ENCODE measurements around the gene GPC5.
A peak's percentile ranks its signal among the peaks of the same experiment; 100 is the strongest.

The GPC5 gene

GRCh38 chr13:92781965-92782690 lies 1383.7 kb downstream of the GPC5 start:
- Histone ChIP-seq H3K9me3 (ENCODE audit: control insufficient read depth, insufficient read depth, low read depth, low read length) (no peaks in the 10 kb centered on the region), H3K4me3 (ENCODE audit: low read depth, low read length) (no peak overlapping the region), H3K27ac (ENCODE audit: extremely low read depth, low read depth, low read length) (no peak overlapping the region), H3K4me1 (ENCODE audit: control insufficient read depth, insufficient read depth, low read length) (no peaks in the 10 kb centered on the region), H3K36me3 (ENCODE audit: control insufficient read depth in 2 of 2, insufficient read depth in 1 of 2, low read length in 2 of 2) (no peaks in the 10 kb centered on the region)
- ChIA-PET CTCF (interaction anchor here (0.6 to 0.7 kb wide), 2 partner anchors 17 to 788 kb away, joined by 3 read pairs; no protein-coding TSS in a partner anchor), POLR2A (no interaction called here)
- TF ChIP-seq MZF1 (tag by site-specific recombination; IDR thresholded peaks at IDR 0.05; ENCODE audit: borderline replicate concordance), result no peak
- no peak for TF ChIP-seq GFI1B (tag by site-specific recombination; IDR thresholded peaks at IDR 0.05)
- TF ChIP-seq ZNF391 (tag by site-specific recombination; IDR thresholded peaks at IDR 0.05; ENCODE audit: borderline replicate concordance, low read depth), result no peak

GRCh38 chr13:92802776-92803175 lies 1404.4 kb downstream of the GPC5 start:
- Histone ChIP-seq H3K9me3 (ENCODE audit: control insufficient read depth, insufficient read depth, low read depth, low read length) (no peaks in the 10 kb centered on the region), H3K4me1 (ENCODE audit: control insufficient read depth, insufficient read depth, low read length) (no peaks in the 10 kb centered on the region), H3K27ac (ENCODE audit: extremely low read depth, low read depth, low read length) (no peak overlapping the region), H3K4me3 (ENCODE audit: low read depth, low read length) (no peak overlapping the region), H3K36me3 (ENCODE audit: control insufficient read depth in 2 of 2, insufficient read depth in 1 of 2, low read length in 2 of 2) (no peaks in the 10 kb centered on the region)
- ChIA-PET CTCF (no interaction called here), POLR2A (no interaction called here)
- TF ChIP-seq ZNF513 (tag by site-specific recombination; IDR thresholded peaks at IDR 0.05), result no peak
- TF ChIP-seq ZNF302 (tag by site-specific recombination; IDR thresholded peaks at IDR 0.05; ENCODE audit: low read depth), result no peak
- TF ChIP-seq YY2 (tag by site-specific recombination; IDR thresholded peaks at IDR 0.05), result no peak

- ChIA-PET POLR2A (no interaction called here), CTCF (no interaction called here)
- H3K9me3 ChIP-seq (ENCODE audit: control insufficient read depth, insufficient read depth, low read depth, low read length), result no peaks in the 10 kb centered on the region
- no peaks in the 10 kb centered on the region for H3K36me3 ChIP-seq (ENCODE audit: control insufficient read depth in 2 of 2, insufficient read depth in 1 of 2, low read length in 2 of 2)
- TF ChIP-seq SP3 (tag by site-specific recombination; IDR thresholded peaks at IDR 0.05) (no peak), ZNF366 (tag by site-specific recombination; conservative IDR thresholded peaks at IDR 0.05) (no peak), HIC1 (tag by site-specific recombination; IDR thresholded peaks at IDR 0.05) (no peak), SCRT2 (tag by site-specific recombination; IDR thresholded peaks at IDR 0.05) (peak; percentile 29; the same call in 1 of the 2 replicates)
- no peak overlapping the region for H3K4me3 ChIP-seq (ENCODE audit: low read depth, low read length)
- H3K4me1 ChIP-seq (ENCODE audit: control insufficient read depth, insufficient read depth, low read length), result no peaks in the 10 kb centered on the region
- H3K27ac ChIP-seq (ENCODE audit: extremely low read depth, low read depth, low read length), result no peak overlapping the region
These were observed 1405.9 kb downstream of the GPC5 start for GRCh38 chr13:92804346-92804745.

- no peak overlapping the region for H3K27ac ChIP-seq (ENCODE audit: extremely low read depth, low read depth, low read length)
- no peak overlapping the region for H3K4me3 ChIP-seq (ENCODE audit: low read depth, low read length)
- no peaks in the 10 kb centered on the region for H3K9me3 ChIP-seq (ENCODE audit: control insufficient read depth, insufficient read depth, low read depth, low read length)
- H3K4me1 ChIP-seq (ENCODE audit: control insufficient read depth, insufficient read depth, low read length), result no peaks in the 10 kb centered on the region
- ChIA-PET CTCF (no interaction called here), POLR2A (no interaction called here)
- TF ChIP-seq BCL11B (tag by site-specific recombination; IDR thresholded peaks at IDR 0.05; ENCODE audit: low read depth) (no peak), ZSCAN18 (tag by site-specific recombination; IDR thresholded peaks at IDR 0.05) (no peak), ZNF843 (tag by site-specific recombination; IDR thresholded peaks at IDR 0.05) (no peak), SCRT1 (tag by site-specific recombination; IDR thresholded peaks at IDR 0.05; ENCODE audit: borderline replicate concordance) (no peak), ZNF133 (tag by site-specific recombination; IDR thresholded peaks at IDR 0.05) (no peak), GLIS2 (tag by site-specific recombination; IDR thresholded peaks at IDR 0.05) (no peak), ZNF426 (tag by site-specific recombination; IDR thresholded peaks at IDR 0.05) (no peak), WT1 (tag by site-specific recombination; IDR thresholded peaks at IDR 0.05) (no peak), GFI1B (tag by site-specific recombination; IDR thresholded peaks at IDR 0.05) (no peak), ZNF175 (tag by site-specific recombination; IDR thresholded peaks at IDR 0.05) (no peak), ZNF416 (tag by site-specific recombination; IDR thresholded peaks at IDR 0.05) (no peak), YY2 (tag by site-specific recombination; IDR thresholded peaks at IDR 0.05) (no peak)
- H3K36me3 ChIP-seq (ENCODE audit: control insufficient read depth in 2 of 2, insufficient read depth in 1 of 2, low read length in 2 of 2), result no peaks in the 10 kb centered on the region
These were observed 1406.5 kb downstream of the GPC5 start for GRCh38 chr13:92804926-92805325.

Data from HEK293 (cell line).